HL-60 (cell line): Measurements from ENCODE around the gene CDC45.

ENCODE experiments used
- DNase-seq, 2 experiments: peaks; one replicate each; pipeline ENCODE4 v3.0.0-alpha.2; 2010 to 2020; ENCODE audit warnings: low read depth in 1 of 2, low spot score in 1 of 2
- H3K27ac ChIP-seq: fragments of 250-450 bp; sonication (Bioruptor Pico); replicated peaks from 2 replicates; pipeline ENCODE4 v1.5.1; 2020; ENCODE audit warnings: mild to moderate bottlenecking, moderate library complexity
- H3K27me3 ChIP-seq: fragments of 250-450 bp; sonication (Bioruptor Pico); 2 replicates; pipeline ENCODE4 v1.5.1; 2021; ENCODE audit warnings: mild to moderate bottlenecking, moderate library complexity; ENCODE audit not compliant: insufficient read depth, poor library complexity, severe bottlenecking
- H3K4me3 ChIP-seq: replicated peaks from 2 replicates; pipeline ENCODE4 v1.5.1; 2011; ENCODE audit warnings: mild to moderate bottlenecking, control low read depth, low read length; ENCODE audit not compliant: insufficient read depth
- GABPA ChIP-seq: IDR thresholded peaks from 2 replicates; pipeline ENCODE4 v1.6.1; 2012; ENCODE audit warnings: low read depth
- POLR2AphosphoS5 ChIP-seq: IDR thresholded peaks from 2 replicates; pipeline ENCODE4 v1.6.1; 2012; ENCODE audit warnings: low read depth
- SPI1 ChIP-seq: IDR thresholded peaks from 2 replicates; pipeline ENCODE4 v1.6.1; 2012; ENCODE audit warnings: low read depth, mild to moderate bottlenecking, borderline replicate concordance
- TF ChIP-seq, protein P1 (sequence below): IDR thresholded peaks from one replicate; pipeline ENCODE4 v1.5.1; 2011; ENCODE audit warnings: low read length, control low read depth, inconsistent platforms; ENCODE audit not compliant: insufficient read depth
- TF ChIP-seq, protein P2 (sequence below): IDR thresholded peaks from 2 replicates; pipeline ENCODE4 v1.6.1; 2012; ENCODE audit warnings: low read depth; ENCODE audit not compliant: insufficient replicate concordance

CDC45 gene

DNA sequence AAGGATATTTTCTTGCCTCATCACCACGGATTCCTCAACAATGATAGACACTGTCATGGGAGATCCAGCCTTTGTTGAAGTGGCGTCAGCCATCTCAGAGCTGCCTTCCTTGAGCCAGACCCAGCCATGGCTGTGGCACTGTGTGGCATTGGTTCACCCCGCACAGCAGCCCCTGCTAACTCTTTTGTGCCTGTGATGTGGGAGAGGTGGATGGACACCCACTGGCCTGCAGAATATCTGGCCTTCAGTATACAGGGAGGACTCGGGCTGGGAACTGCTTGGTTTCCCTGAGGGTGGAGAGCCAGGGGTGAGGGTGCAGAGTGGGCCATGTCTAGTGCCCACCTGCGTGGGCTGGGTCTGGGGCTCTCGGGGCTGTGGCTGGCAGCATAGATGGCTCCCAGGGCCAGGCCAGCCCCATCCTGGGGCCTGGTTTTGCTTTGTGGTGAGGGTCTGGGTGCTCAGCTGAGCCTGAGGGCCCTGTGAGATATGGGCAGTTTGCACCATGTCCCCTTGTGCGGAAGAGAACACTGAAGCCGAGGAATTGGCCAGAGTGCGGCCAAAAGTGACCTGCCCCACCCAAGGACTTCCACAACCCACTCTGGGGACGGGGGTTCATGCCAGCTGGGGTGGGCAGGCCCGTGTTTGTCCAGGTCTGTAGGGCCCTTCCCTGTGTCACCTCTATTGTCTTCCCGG lies 38.3 kb downstream of the CDC45 start:
- no peak for DNase-seq
- H3K4me3 ChIP-seq = no peak overlapping the region
- H3K27ac ChIP-seq = no peak overlapping the region
- peaks cover 3% of the 10 kb centered on the region for H3K27me3 ChIP-seq
- TF ChIP-seq GABPA (no peak), POLR2AphosphoS5 (no peak), SPI1 (no peak)
- TF ChIP-seq, protein P1, sequence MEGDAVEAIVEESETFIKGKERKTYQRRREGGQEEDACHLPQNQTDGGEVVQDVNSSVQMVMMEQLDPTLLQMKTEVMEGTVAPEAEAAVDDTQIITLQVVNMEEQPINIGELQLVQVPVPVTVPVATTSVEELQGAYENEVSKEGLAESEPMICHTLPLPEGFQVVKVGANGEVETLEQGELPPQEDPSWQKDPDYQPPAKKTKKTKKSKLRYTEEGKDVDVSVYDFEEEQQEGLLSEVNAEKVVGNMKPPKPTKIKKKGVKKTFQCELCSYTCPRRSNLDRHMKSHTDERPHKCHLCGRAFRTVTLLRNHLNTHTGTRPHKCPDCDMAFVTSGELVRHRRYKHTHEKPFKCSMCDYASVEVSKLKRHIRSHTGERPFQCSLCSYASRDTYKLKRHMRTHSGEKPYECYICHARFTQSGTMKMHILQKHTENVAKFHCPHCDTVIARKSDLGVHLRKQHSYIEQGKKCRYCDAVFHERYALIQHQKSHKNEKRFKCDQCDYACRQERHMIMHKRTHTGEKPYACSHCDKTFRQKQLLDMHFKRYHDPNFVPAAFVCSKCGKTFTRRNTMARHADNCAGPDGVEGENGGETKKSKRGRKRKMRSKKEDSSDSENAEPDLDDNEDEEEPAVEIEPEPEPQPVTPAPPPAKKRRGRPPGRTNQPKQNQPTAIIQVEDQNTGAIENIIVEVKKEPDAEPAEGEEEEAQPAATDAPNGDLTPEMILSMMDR = no peak
- TF ChIP-seq, protein P2, sequence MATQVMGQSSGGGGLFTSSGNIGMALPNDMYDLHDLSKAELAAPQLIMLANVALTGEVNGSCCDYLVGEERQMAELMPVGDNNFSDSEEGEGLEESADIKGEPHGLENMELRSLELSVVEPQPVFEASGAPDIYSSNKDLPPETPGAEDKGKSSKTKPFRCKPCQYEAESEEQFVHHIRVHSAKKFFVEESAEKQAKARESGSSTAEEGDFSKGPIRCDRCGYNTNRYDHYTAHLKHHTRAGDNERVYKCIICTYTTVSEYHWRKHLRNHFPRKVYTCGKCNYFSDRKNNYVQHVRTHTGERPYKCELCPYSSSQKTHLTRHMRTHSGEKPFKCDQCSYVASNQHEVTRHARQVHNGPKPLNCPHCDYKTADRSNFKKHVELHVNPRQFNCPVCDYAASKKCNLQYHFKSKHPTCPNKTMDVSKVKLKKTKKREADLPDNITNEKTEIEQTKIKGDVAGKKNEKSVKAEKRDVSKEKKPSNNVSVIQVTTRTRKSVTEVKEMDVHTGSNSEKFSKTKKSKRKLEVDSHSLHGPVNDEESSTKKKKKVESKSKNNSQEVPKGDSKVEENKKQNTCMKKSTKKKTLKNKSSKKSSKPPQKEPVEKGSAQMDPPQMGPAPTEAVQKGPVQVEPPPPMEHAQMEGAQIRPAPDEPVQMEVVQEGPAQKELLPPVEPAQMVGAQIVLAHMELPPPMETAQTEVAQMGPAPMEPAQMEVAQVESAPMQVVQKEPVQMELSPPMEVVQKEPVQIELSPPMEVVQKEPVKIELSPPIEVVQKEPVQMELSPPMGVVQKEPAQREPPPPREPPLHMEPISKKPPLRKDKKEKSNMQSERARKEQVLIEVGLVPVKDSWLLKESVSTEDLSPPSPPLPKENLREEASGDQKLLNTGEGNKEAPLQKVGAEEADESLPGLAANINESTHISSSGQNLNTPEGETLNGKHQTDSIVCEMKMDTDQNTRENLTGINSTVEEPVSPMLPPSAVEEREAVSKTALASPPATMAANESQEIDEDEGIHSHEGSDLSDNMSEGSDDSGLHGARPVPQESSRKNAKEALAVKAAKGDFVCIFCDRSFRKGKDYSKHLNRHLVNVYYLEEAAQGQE = no peak

DNA sequence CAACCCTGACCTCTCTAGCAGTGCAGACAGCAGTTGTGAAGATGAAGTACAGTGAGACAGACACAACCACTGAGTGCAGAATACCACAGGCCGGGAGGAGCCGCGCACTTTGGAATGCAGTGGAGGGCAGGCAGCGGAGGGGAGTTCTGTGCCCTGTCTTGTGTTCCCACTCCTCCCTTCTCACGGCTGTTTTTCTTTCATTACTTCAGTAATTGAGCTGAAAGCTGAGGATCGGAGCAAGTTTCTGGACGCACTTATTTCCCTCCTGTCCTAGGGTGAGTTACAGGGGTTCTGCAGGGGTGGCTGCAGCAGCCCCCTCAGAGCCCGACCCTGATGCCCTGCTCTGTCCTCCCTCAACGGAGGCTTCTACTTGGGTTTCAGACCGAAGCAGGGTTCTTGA lies 38.9 kb downstream of the CDC45 start:
- H3K27ac ChIP-seq = no peak overlapping the region
- DNase-seq = no peak
- TF ChIP-seq GABPA = no peak
- TF ChIP-seq, protein P2 = no peak
- TF ChIP-seq POLR2AphosphoS5 = no peak
- TF ChIP-seq SPI1 = no peak
- TF ChIP-seq, protein P1 = no peak
- H3K4me3 ChIP-seq = no peak overlapping the region
- H3K27me3 ChIP-seq = peaks cover 8% of the 10 kb centered on the region

DNA sequence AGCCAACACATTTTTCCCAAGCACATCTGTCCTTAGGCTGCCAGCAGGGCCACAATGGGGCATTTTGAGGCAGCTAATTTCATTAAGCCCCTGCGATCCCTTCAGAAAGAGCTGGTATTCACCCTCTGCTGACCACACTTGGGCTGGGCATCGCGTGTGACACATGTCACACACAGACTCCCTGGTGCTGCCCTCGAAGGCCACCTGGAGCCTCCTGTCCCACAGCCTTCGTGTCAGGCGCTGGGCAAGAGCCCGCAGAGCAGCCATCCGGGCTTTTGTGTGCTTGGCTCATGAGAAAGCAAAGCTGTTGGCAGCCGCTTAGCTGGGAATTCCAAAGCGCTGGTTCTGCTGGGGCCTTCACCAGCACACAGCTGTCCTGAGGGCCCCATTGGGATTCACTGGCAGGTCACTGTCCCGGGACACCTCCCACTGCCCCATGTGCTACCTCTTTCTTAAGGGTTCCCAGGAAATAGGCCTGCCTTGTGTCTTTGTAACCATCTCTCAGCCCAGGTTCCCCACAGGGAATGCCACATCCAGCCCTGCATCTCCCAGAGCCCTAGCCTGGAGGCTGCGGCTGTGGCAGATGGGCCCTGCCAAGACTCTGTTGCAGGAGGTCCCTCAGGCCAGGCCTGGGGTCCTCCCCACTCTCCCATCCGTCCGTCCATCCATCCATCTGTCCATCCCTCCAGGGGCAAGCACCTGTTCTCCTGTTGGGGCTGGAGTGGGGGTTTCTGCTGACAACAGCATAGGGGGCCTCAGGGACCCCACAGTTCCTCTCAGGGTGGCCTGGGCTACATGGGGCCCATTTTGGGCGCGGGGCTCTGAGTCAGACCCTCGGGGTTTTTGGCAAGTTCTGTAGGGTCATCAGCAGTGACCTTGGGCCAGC lies 39.6 kb downstream of the CDC45 start:
- H3K27me3 ChIP-seq = peaks cover 14% of the 10 kb centered on the region
- H3K4me3 ChIP-seq = no peak overlapping the region
- no peak for DNase-seq
- TF ChIP-seq POLR2AphosphoS5 (no peak), GABPA (no peak)
- TF ChIP-seq, protein P1 = no peak
- no peak overlapping the region for H3K27ac ChIP-seq
